B cell (primary cell): ENCODE measurements around the gene RNF212. TPM values are rescaled to one million over a fixed set of nuclear protein-coding genes. Genes with fewer than 3 reads are reported as not detected.

Source experiments
- ATAC-seq: fragments of 200-7000 bp; cut with Tn5 transposase; one replicate; pipeline ENCODE4 v1.10.0; 2021; ENCODE audit warnings: low read depth, mild to moderate bottlenecking, moderate number of reproducible peaks, moderate library complexity
- CTCF ChIA-PET: fragments of 350-600 bp; sonication (Branson Sonifier 250); formaldehyde crosslinking; loops from one replicate; lab custom pipeline; 2021; ENCODE audit warnings: antibody characterized with exemption, inconsistent platforms; lab: Charles Lee
- POLR2A ChIA-PET: fragments of 350-600 bp; sonication (Branson Sonifier 250); formaldehyde crosslinking; loops from one replicate; lab custom pipeline; 2021; ENCODE audit warnings: antibody characterized with exemption; lab: Charles Lee
- DNase-seq: peaks from one replicate; pipeline ENCODE4 v3.0.0; 2013
- H2AFZ ChIP-seq: 2 replicates; pipeline ENCODE4 v1.6.1; 2012; ENCODE audit warnings: mild to moderate bottlenecking, low read depth, low read length; ENCODE audit not compliant: insufficient read depth, poor library complexity, severe bottlenecking
- H3K27ac ChIP-seq, 2 donors: 1 replicate in 1 of 2; 2 replicates in 1 of 2; pipeline ENCODE4 v1.5.1; 2012 to 2013; ENCODE audit warnings: low read length in 2 of 2, mild to moderate bottlenecking in 2 of 2, moderate library complexity in 1 of 2
- H3K27me3 ChIP-seq, 4 experiments: fragments of 200-600 bp in 1 of 4; sonication (generic) in 1 of 4; replicated peaks in 1 of 4; 1 replicate in 2 of 4; 2 replicates in 2 of 4; pipeline versions ENCODE4 v1.6.1 to v1.7.0; 2013 to 2016; ENCODE audit warnings: low read length in 3 of 4, mild to moderate bottlenecking in 2 of 4, mixed read lengths in 1 of 4, moderate library complexity in 1 of 4; ENCODE audit not compliant: insufficient read depth in 4 of 4, control insufficient read depth in 3 of 4; ENCODE audit errors: control extremely low read depth in 1 of 4
- H3K36me3 ChIP-seq, 2 experiments: replicated peaks in 1 of 2; 1 replicate in 1 of 2; 2 replicates in 1 of 2; pipeline versions ENCODE4 v1.6.1 to v1.7.1; 2013; ENCODE audit warnings: low read length in 1 of 2; ENCODE audit not compliant: insufficient read depth in 2 of 2, control insufficient read depth in 1 of 2; ENCODE audit errors: control extremely low read depth in 1 of 2, extremely low read depth in 1 of 2
- H3K4me1 ChIP-seq, 2 donors: fragments of 200-600 bp in 1 of 2; sonication (generic) in 1 of 2; 1 replicate in 1 of 2; 2 replicates in 1 of 2; pipeline versions ENCODE4 v1.5.1 to v1.6.1; 2013 to 2017; ENCODE audit warnings: low read length in 2 of 2; ENCODE audit not compliant: control insufficient read depth in 2 of 2, insufficient read depth in 2 of 2
- H3K4me2 ChIP-seq: replicated peaks from 2 replicates; pipeline ENCODE3; 2012; ENCODE audit warnings: mild to moderate bottlenecking, low read depth, low read length; ENCODE audit not compliant: poor library complexity, severe bottlenecking
- H3K4me3 ChIP-seq, 5 experiments: fragments of 200-600 bp in 1 of 5; sonication (generic) in 1 of 5; 1 replicate in 3 of 5; 2 replicates in 2 of 5; pipeline versions ENCODE4 v1.5.1 to v1.7.0; 2011 to 2016; ENCODE audit warnings: low read length in 4 of 5, mild to moderate bottlenecking in 4 of 5, low read depth in 2 of 5, control low read depth in 1 of 5, moderate library complexity in 1 of 5; ENCODE audit not compliant: insufficient read depth in 1 of 5; ENCODE audit errors: control extremely low read depth in 1 of 5, extremely low read depth in 1 of 5
- H3K79me2 ChIP-seq: fragments of 200-600 bp; sonication (generic); one replicate; pipeline ENCODE4 v1.6.0; 2016; ENCODE audit warnings: low read length; ENCODE audit not compliant: control insufficient read depth, insufficient read depth
- H3K9ac ChIP-seq: fragments of 200-600 bp; sonication (generic); 2 replicates; pipeline ENCODE4 v1.6.1; 2017; ENCODE audit warnings: mild to moderate bottlenecking, low read length, moderate library complexity
- H3K9me3 ChIP-seq, 3 donors: one replicate each; pipeline versions ENCODE4 v1.6.1 to v1.7.1; 2013; ENCODE audit warnings: low read length in 2 of 3; ENCODE audit not compliant: control insufficient read depth in 2 of 3, insufficient read depth in 1 of 3; ENCODE audit errors: control extremely low read depth in 1 of 3
- H4K20me1 ChIP-seq: 2 replicates; pipeline ENCODE4 v1.6.0; 2012; ENCODE audit warnings: mild to moderate bottlenecking, low read length; ENCODE audit not compliant: insufficient read depth, control insufficient read depth, poor library complexity, severe bottlenecking
- H3K27ac Mint-ChIP-seq: one replicate; pipeline ENCODE4 v1.8.0; 2021; ENCODE audit warnings: mixed read lengths
- H3K27me3 Mint-ChIP-seq: one replicate; pipeline ENCODE4 v1.8.0; 2021; ENCODE audit warnings: mixed read lengths
- H3K4me1 Mint-ChIP-seq: one replicate; pipeline ENCODE4 v1.8.0; 2021; ENCODE audit warnings: mixed read lengths
- H3K4me3 Mint-ChIP-seq: one replicate; pipeline ENCODE4 v1.8.0; 2021; ENCODE audit warnings: mixed read lengths
- H3K9me3 Mint-ChIP-seq: one replicate; pipeline ENCODE4 v1.8.0; 2022; ENCODE audit warnings: mixed read lengths; ENCODE audit not compliant: insufficient read depth
- CTCF ChIP-seq: fragments of 200-600 bp; IDR thresholded peaks from one replicate; pipeline ENCODE4 v1.8.0; 2022; ENCODE audit warnings: antibody characterized with exemption, mild to moderate bottlenecking
- EZH2 ChIP-seq: IDR thresholded peaks from 2 replicates; pipeline ENCODE4 v1.6.1; 2012; ENCODE audit warnings: borderline replicate concordance, low read depth, mild to moderate bottlenecking, moderate library complexity, low read length; ENCODE audit not compliant: insufficient read depth, poor library complexity, severe bottlenecking
- WGBS: methylation state at CpG from one replicate; pipeline ENCODE4 v1.1.5; 2013; ENCODE audit warnings: missing lambda C conversion rate; ENCODE audit not compliant: insufficient coverage; 5-methylcytosine and 5-hydroxymethylcytosine counted together
- intact Hi-C: fragments of 100-400 bp; cut with micrococcal nuclease; formaldehyde crosslinking; loops from one replicate; pipeline ENCODE4 v1.10.0; 2022
- polyA plus RNA-seq: library from polyadenylated mRNA; depleted of rRNA; stranded (reverse); fragments of >200 nt; gene quantifications from 2 replicates; pipeline ENCODE4 v1.2.3, GENCODE V29; 2012
- total RNA-seq, 2 donors: library from RNA; stranded (reverse); fragments of 120-200 nt in 1 of 2; gene quantifications; 1 replicate in 1 of 2; 2 replicates in 1 of 2; pipeline versions ENCODE4 v1.2.3 to v1.2.4, GENCODE V29; 2013 to 2022

The RNF212 gene
- total and polyA plus RNA-seq, 2 donors (not counting 1 experiment from before 2014, with no cell fraction given): 2.1 to 5.9 TPM

- Histone ChIP-seq H3K4me2 (no peak overlapping the region), H3K27ac (no peak overlapping the region), H3K9ac (no peak overlapping the region), H3K79me2 (no peaks in the 10 kb centered on the region), H3K9me3 (peaks cover 0 to 13% (median 0%) of the 10 kb centered on the region in 3 donors), H4K20me1 (no peaks in the 10 kb centered on the region), H3K36me3 (no peaks in the 10 kb centered on the region), H2AFZ (no peak overlapping the region), H3K4me3 (no peak overlapping the region), H3K27me3 (peaks cover 0 to 36% (median 3%) of the 10 kb centered on the region in 4 experiments), H3K4me1 (peaks cover 11 to 17% of the 10 kb centered on the region in 2 donors)
- ChIA-PET POLR2A (no interaction called here), CTCF (no interaction called here)
- 91% methylated on average over 35 of the region's 35 CpGs for WGBS
- ATAC-seq (no peak), DNase-seq (no peak)
- H3K9me3 Mint-ChIP-seq: no peaks in the 10 kb centered on the region
- no peak for TF ChIP-seq CTCF
- TF ChIP-seq EZH2: no peak
- no peak overlapping the region for H3K27ac Mint-ChIP-seq
- intact Hi-C loops: no loop called here
- no peak overlapping the region for H3K4me3 Mint-ChIP-seq
- H3K27me3 Mint-ChIP-seq: peaks cover 26% of the 10 kb centered on the region
- H3K4me1 Mint-ChIP-seq: peaks cover 10% of the 10 kb centered on the region
These were observed 55.0 kb downstream of the RNF212 start for GRCh38 chr4:1058198-1058996.

- ChIA-PET POLR2A (no interaction called here), CTCF (no interaction called here)
- no peak for ATAC-seq
- Histone ChIP-seq H3K9ac (no peak overlapping the region), H3K4me3 (no peak overlapping the region), H3K27me3 (peaks cover 0 to 33% (median 3%) of the 10 kb centered on the region in 4 experiments), H3K9me3 (peaks cover 0 to 17% (median 0%) of the 10 kb centered on the region in 3 donors), H3K27ac (no peak overlapping the region), H3K79me2 (no peaks in the 10 kb centered on the region), H3K4me1 (peaks cover 11 to 17% of the 10 kb centered on the region in 2 donors), H3K36me3 (no peaks in the 10 kb centered on the region), H4K20me1 (no peaks in the 10 kb centered on the region), H3K4me2 (no peak overlapping the region), H2AFZ (no peak overlapping the region)
- Mint-ChIP-seq H3K27me3 (peaks cover 20% of the 10 kb centered on the region), H3K9me3 (no peaks in the 10 kb centered on the region), H3K4me1 (peaks cover 10% of the 10 kb centered on the region), H3K27ac (no peak overlapping the region), H3K4me3 (no peak overlapping the region)
- 87% methylated on average over 6 of the region's 7 CpGs for WGBS
- no peak for DNase-seq
- intact Hi-C loops: loop anchor here (2.0 kb wide), 1 partner anchor 15 kb away; no protein-coding TSS in a partner anchor
- TF ChIP-seq EZH2 (no peak), CTCF (no peak)
These were observed 56.0 kb downstream of the RNF212 start for GRCh38 chr4:1057403-1057745.
